ENCODE data around the gene UGT1A5. TPM values are rescaled to one million over a fixed set of nuclear protein-coding genes. Genes with fewer than 3 reads are reported as not detected.

Gene UGT1A5
- total and polyA plus RNA-seq, 2 experiments from 2014 or later, result not detected

DNA sequence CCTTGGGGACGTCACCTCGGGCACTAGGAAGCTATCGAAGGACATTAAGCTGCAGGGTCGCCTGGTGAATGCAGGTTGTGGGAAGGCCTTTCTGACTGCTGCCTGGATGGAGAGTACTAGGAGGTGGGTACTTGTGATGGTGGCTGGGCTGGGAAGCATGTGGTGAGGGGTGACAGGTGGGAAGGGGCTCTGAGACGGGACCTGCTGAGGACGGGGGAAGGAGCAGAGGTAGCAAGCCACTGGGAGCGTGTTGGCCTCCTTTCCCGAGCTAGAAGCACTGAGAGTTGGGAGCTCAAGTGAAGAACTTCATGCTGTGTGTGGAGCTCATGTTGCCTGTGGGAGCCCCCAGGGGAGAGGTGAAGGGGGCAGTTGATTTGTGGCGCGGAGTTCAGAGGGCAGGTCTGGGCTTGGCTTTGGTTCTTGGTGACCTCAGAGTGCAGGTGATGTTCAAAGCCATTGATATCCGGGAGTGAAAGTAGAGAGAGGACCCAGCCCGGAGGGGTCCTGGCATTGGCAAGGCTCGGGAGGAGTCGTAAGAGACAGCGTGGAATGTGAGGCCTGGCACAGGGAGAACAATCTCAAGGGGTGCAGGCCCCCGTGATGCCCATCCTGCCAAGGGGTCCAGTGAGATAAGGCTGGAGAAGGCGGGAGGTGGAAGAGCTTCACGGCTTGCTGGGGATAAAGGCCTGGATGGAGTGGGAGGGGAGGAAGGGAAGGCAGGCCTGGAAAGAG lies 78.6 kb downstream of the UGT1A5 start:
- ATAC-seq (no peak), DNase-seq (ENCODE audit: low spot score) (no peak)
- Mint-ChIP-seq H3K9me3 (peaks cover 12% of the 10 kb centered on the region), H3K27ac (no peak overlapping the region), H3K4me1 (no peaks in the 10 kb centered on the region; the same call in 2 of the 3 replicates), H3K36me3 (ENCODE audit: low read depth) (no peaks in the 10 kb centered on the region; the same call in 2 of the 3 replicates), H3K27me3 (ENCODE audit: insufficient read depth, low read depth, poor library complexity) (peaks cover 11% of the 10 kb centered on the region), H3K4me3 (no peak overlapping the region)
- TF ChIP-seq ETS1 (IDR thresholded peaks at IDR 0.05) (no peak), POLR2AphosphoS5 (IDR thresholded peaks at IDR 0.05; ENCODE audit: low read depth) (no peak), EZH2 (IDR thresholded peaks at IDR 0.05; ENCODE audit: low read depth, unreplicated experiment) (no peak), EZH2phosphoT487 (IDR thresholded peaks at IDR 0.05; ENCODE audit: unreplicated experiment) (no peak)
- Histone ChIP-seq H3K27me3 (ENCODE audit: insufficient read depth) (no peaks in the 10 kb centered on the region), H3K27ac (ENCODE audit: low read depth) (no peak overlapping the region), H3K4me1 (ENCODE audit: insufficient read depth) (no peaks in the 10 kb centered on the region), H3K4me3 (no peak overlapping the region), H4K20me1 (replicated peaks; ENCODE audit: insufficient read depth) (no peaks in the 10 kb centered on the region), H3K4me2 (no peak overlapping the region), H3F3A (replicated peaks; ENCODE audit: low read depth) (no peaks in the 10 kb centered on the region), H2AFZ (no peak overlapping the region), H3K79me2 (replicated peaks; ENCODE audit: insufficient read depth) (no peaks in the 10 kb centered on the region), H3K36me3 (ENCODE audit: insufficient read depth) (no peaks in the 10 kb centered on the region), H3K9me2 (ENCODE audit: insufficient read depth) (no peaks in the 10 kb centered on the region)

DNA sequence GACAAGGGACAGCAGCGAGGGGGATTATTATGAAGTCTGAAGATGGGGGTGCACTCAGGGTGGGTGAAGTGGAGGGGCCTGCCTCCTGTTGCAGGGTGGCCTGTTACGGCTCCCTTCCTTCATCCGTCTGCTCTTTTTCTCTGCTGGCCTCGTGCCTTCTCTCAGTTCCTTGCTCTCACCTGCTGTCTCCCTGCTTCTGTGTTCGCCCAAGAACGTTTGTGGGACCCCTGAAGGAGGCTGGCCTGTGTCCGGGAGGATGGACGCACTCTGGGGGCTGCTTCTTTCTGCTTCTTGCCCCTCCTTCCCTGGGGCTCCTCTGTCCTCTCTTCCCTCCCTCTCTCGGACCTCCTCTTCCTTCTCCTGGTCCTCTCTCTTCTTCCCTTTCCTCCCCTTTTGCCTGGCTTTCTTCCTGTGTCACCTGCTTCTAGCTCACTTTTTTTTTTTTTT lies 79.2 kb downstream of the UGT1A5 start:
- Mint-ChIP-seq H3K27me3 (ENCODE audit: insufficient read depth, low read depth, poor library complexity) (peaks cover 11% of the 10 kb centered on the region), H3K4me3 (no peak overlapping the region), H3K27ac (no peak overlapping the region), H3K36me3 (ENCODE audit: low read depth) (no peaks in the 10 kb centered on the region; the same call in 2 of the 3 replicates), H3K4me1 (no peaks in the 10 kb centered on the region; the same call in 2 of the 3 replicates), H3K9me3 (peaks cover 12% of the 10 kb centered on the region)
- H3K36me3 ChIP-seq (ENCODE audit: insufficient read depth), result no peaks in the 10 kb centered on the region
- TF ChIP-seq JUNB (IDR thresholded peaks at IDR 0.05; ENCODE audit: unreplicated experiment) (no peak), NANOG (IDR thresholded peaks at IDR 0.05; ENCODE audit: borderline replicate concordance) (no peak), POLR2AphosphoS5 (IDR thresholded peaks at IDR 0.05; ENCODE audit: low read depth) (no peak), REST (IDR thresholded peaks at IDR 0.05; ENCODE audit: unreplicated experiment) (no peak)
- H3K79me2 ChIP-seq (replicated peaks; ENCODE audit: insufficient read depth), result no peaks in the 10 kb centered on the region
- H3K4me2 ChIP-seq, result no peak overlapping the region
- H3K4me3 ChIP-seq, result no peak overlapping the region
- no peaks in the 10 kb centered on the region for H3K4me1 ChIP-seq (ENCODE audit: insufficient read depth)
- ATAC-seq (no peak), DNase-seq (ENCODE audit: low spot score) (no peak)
- H3K9me2 ChIP-seq (ENCODE audit: insufficient read depth), result no peaks in the 10 kb centered on the region
- H3F3A ChIP-seq (replicated peaks; ENCODE audit: low read depth), result no peaks in the 10 kb centered on the region
- no peaks in the 10 kb centered on the region for H4K20me1 ChIP-seq (replicated peaks; ENCODE audit: insufficient read depth)
- no peaks in the 10 kb centered on the region for H3K27me3 ChIP-seq (ENCODE audit: insufficient read depth)
- no peak overlapping the region for H2AFZ ChIP-seq
- H3K27ac ChIP-seq (ENCODE audit: low read depth), result no peak overlapping the region

Measured in GM23338 (cell line).